ENCODE results near the gene EPHA3.

EPHA3 gene

GRCh38 chr3:89154416-89154815 lies 47.0 kb downstream of the EPHA3 start:
- no peak for TF ChIP-seq POLR2A (IDR thresholded peaks at IDR 0.05; ENCODE audit: low read depth, low read length)
- no peak for TF ChIP-seq TAF1 (IDR thresholded peaks at IDR 0.05; ENCODE audit: borderline replicate concordance, low read depth, low read length)
- no peak for TF ChIP-seq POLR2AphosphoS5 (IDR thresholded peaks at IDR 0.05; ENCODE audit: low read depth, low read length)
- no peak for FAIRE-seq

GRCh38 chr3:89155811-89156210 lies 48.4 kb downstream of the EPHA3 start:
- no peak for DNase-seq (ENCODE audit: insufficient read length)
- no peak for TF ChIP-seq TAF1 (IDR thresholded peaks at IDR 0.05; ENCODE audit: borderline replicate concordance, low read depth, low read length)
- TF ChIP-seq POLR2AphosphoS5 (IDR thresholded peaks at IDR 0.05; ENCODE audit: low read depth, low read length) = no peak
- TF ChIP-seq POLR2A (IDR thresholded peaks at IDR 0.05; ENCODE audit: low read depth, low read length) = no peak
- no peak for FAIRE-seq

More at GRCh38 chr3:89154416-89154815, 47.0 kb downstream of the EPHA3 start:
- DNase-seq (ENCODE audit: insufficient read length) = no peak

- DNase-seq (ENCODE audit: insufficient read length) (no peak), FAIRE-seq (no peak)
- TF ChIP-seq POLR2AphosphoS5 (IDR thresholded peaks at IDR 0.05; ENCODE audit: low read depth, low read length) (no peak), POLR2A (IDR thresholded peaks at IDR 0.05; ENCODE audit: low read depth, low read length) (no peak), TAF1 (IDR thresholded peaks at IDR 0.05; ENCODE audit: borderline replicate concordance, low read depth, low read length) (no peak)
These were observed 50.2 kb downstream of the EPHA3 start for GRCh38 chr3:89157575-89157974.

GRCh38 chr3:89159605-89160004 lies 52.2 kb downstream of the EPHA3 start:
- FAIRE-seq (no peak), DNase-seq (ENCODE audit: insufficient read length) (no peak)
- TF ChIP-seq TAF1 (IDR thresholded peaks at IDR 0.05; ENCODE audit: borderline replicate concordance, low read depth, low read length) (no peak), POLR2AphosphoS5 (IDR thresholded peaks at IDR 0.05; ENCODE audit: low read depth, low read length) (no peak), POLR2A (IDR thresholded peaks at IDR 0.05; ENCODE audit: low read depth, low read length) (no peak)

GRCh38 chr3:89164774-89165173 lies 57.4 kb downstream of the EPHA3 start:
- FAIRE-seq (no peak), DNase-seq (ENCODE audit: insufficient read length) (no peak)
- no peak for TF ChIP-seq POLR2AphosphoS5 (IDR thresholded peaks at IDR 0.05; ENCODE audit: low read depth, low read length)
- no peak for TF ChIP-seq TAF1 (IDR thresholded peaks at IDR 0.05; ENCODE audit: borderline replicate concordance, low read depth, low read length)
- no peak for TF ChIP-seq POLR2A (IDR thresholded peaks at IDR 0.05; ENCODE audit: low read depth, low read length)

- TF ChIP-seq TAF1 (IDR thresholded peaks at IDR 0.05; ENCODE audit: borderline replicate concordance, low read depth, low read length) = no peak
- no peak for TF ChIP-seq POLR2A (IDR thresholded peaks at IDR 0.05; ENCODE audit: low read depth, low read length)
- TF ChIP-seq POLR2AphosphoS5 (IDR thresholded peaks at IDR 0.05; ENCODE audit: low read depth, low read length) = no peak
- FAIRE-seq (no peak), DNase-seq (ENCODE audit: insufficient read length) (no peak)
These were observed 58.3 kb downstream of the EPHA3 start for GRCh38 chr3:89165636-89166263.

GRCh38 chr3:89171687-89172545 lies 64.5 kb downstream of the EPHA3 start:
- DNase-seq (ENCODE audit: insufficient read length) (no peak), FAIRE-seq (no peak)
- TF ChIP-seq POLR2A (IDR thresholded peaks at IDR 0.05; ENCODE audit: low read depth, low read length) (no peak), POLR2AphosphoS5 (IDR thresholded peaks at IDR 0.05; ENCODE audit: low read depth, low read length) (no peak), TAF1 (IDR thresholded peaks at IDR 0.05; ENCODE audit: borderline replicate concordance, low read depth, low read length) (no peak)

GRCh38 chr3:89173546-89173945 lies 66.1 kb downstream of the EPHA3 start:
- no peak for DNase-seq (ENCODE audit: insufficient read length)
- no peak for TF ChIP-seq TAF1 (IDR thresholded peaks at IDR 0.05; ENCODE audit: borderline replicate concordance, low read depth, low read length)
- TF ChIP-seq POLR2A (IDR thresholded peaks at IDR 0.05; ENCODE audit: low read depth, low read length) = no peak
- no peak for TF ChIP-seq POLR2AphosphoS5 (IDR thresholded peaks at IDR 0.05; ENCODE audit: low read depth, low read length)
- FAIRE-seq = no peak

- no peak for DNase-seq (ENCODE audit: insufficient read length)
- TF ChIP-seq POLR2AphosphoS5 (IDR thresholded peaks at IDR 0.05; ENCODE audit: low read depth, low read length) (no peak), POLR2A (IDR thresholded peaks at IDR 0.05; ENCODE audit: low read depth, low read length) (no peak), TAF1 (IDR thresholded peaks at IDR 0.05; ENCODE audit: borderline replicate concordance, low read depth, low read length) (no peak)
- FAIRE-seq = peak; percentile 27
These were observed 72.1 kb downstream of the EPHA3 start for GRCh38 chr3:89179355-89180001.

GRCh38 chr3:89180334-89180733 lies 72.9 kb downstream of the EPHA3 start:
- TF ChIP-seq POLR2A (IDR thresholded peaks at IDR 0.05; ENCODE audit: low read depth, low read length) (no peak), POLR2AphosphoS5 (IDR thresholded peaks at IDR 0.05; ENCODE audit: low read depth, low read length) (no peak), TAF1 (IDR thresholded peaks at IDR 0.05; ENCODE audit: borderline replicate concordance, low read depth, low read length) (no peak)
- FAIRE-seq (no peak), DNase-seq (ENCODE audit: insufficient read length) (no peak)

- no peak for TF ChIP-seq POLR2AphosphoS5 (IDR thresholded peaks at IDR 0.05; ENCODE audit: low read depth, low read length)
- TF ChIP-seq TAF1 (IDR thresholded peaks at IDR 0.05; ENCODE audit: borderline replicate concordance, low read depth, low read length) = no peak
- TF ChIP-seq POLR2A (IDR thresholded peaks at IDR 0.05; ENCODE audit: low read depth, low read length) = no peak
- DNase-seq (ENCODE audit: insufficient read length) (no peak), FAIRE-seq (no peak)
These were observed 74.6 kb downstream of the EPHA3 start for GRCh38 chr3:89182056-89182455.
